Measurements from ENCODE around the gene UBXN11.
A peak's percentile ranks its signal among the peaks of the same experiment; 100 is the strongest.

The UBXN11 gene

DNA sequence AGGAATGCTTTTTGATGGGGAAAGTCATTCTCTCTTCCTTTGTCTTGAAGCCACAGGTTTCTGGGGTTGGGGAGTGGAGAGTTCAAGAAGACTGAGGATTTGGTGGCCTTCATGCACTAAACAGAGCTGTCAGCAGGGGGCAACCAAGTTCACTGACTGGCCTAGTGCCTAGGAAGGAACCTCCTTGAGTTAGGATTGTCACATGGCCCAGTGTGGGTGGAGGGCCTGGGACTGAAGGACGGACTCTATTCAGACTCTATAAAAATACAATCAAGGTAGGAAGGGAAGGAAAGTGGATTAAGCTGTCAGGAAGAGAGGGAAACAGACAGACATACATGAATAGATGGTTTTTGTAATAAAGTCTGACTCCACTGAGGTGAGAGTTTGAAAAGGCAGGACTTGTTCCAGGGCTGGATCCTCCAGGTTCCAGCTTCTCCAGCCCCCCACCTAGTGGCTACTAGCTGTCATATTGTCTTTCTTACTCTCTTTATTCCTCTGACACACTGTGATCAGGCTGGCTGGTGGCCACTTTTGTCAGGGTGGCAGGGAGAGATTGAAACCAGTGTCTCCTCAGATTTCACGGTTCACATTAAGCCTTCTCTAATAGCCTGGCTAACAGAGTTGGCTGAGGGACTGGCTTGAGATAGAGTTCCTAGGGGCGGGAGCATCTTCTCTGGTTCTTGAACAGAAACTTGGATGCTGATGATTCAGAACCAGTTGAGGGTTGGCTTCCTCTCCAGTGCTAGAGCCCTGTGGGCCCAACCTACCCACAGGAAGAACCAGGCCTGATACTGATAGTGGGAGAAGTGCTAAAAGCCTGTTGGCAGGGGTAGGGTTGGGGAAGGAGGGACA is 30.6 kb downstream of the UBXN11 start:
- H3K9ac ChIP-seq (ENCODE audit: low read length in 5 of 5), result peak overlapping the region; percentile 44 to 69 (median 57)

DNA sequence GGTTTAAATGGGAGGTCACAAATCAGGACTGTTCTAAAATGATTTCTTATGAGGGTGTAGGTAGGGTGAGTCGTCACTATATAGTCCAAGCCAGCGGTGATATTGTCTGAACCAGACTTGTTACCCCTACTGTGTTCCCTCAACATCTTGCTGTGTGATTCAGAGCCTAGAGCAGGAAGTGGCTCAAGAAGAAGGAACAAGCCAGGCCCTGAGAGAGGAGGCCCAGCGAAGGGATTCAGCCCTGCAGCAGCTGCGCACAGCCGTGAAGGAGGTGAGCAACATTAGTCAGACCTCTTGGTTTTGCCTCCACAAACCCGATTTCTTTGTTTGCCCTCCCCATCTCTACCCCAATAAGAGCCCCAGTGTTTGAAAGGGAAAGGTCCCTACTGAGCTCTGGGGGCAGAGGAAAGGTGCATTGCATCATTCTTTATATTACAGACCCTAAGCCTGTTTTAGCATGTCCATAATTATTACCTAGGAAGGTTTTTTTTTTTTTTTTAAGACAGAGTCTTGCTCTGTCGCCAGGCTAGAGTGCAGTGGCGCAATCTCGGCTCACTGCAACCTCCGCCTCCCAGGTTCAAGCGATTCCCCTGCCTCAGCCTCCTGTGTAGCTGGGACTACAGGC is 31.5 kb downstream of the UBXN11 start:
- Histone ChIP-seq H3K27me3 (ENCODE audit: control insufficient read depth in 5 of 5, insufficient read depth in 4 of 5, low read length in 5 of 5) (no peaks in the 10 kb centered on the region), H3K9ac (ENCODE audit: low read length in 5 of 5) (no peak overlapping the region), H3K4me1 (ENCODE audit: control insufficient read depth in 5 of 5, insufficient read depth in 5 of 5, low read length in 5 of 5) (peaks cover 18 to 51% (median 42%) of the 10 kb centered on the region in 5 donors), H3K27ac (ENCODE audit: low read depth, low read length) (peak overlapping the region; percentile 96), H3K4me3 (ENCODE audit: low read depth in 1 of 5, low read length in 5 of 5) (no peak overlapping the region), H3K9me3 (ENCODE audit: control insufficient read depth in 5 of 5, low read length in 5 of 5) (no peaks in the 10 kb centered on the region), H3K36me3 (ENCODE audit: control insufficient read depth in 5 of 5, insufficient read depth in 5 of 5, low read length in 5 of 5) (peaks cover 0 to 12% (median 8%) of the 10 kb centered on the region in 5 donors)

More for the DNA sequence above, 30.6 kb downstream of the UBXN11 start:
- Histone ChIP-seq H3K9me3 (ENCODE audit: control insufficient read depth in 5 of 5, low read length in 5 of 5) (no peaks in the 10 kb centered on the region), H3K36me3 (ENCODE audit: control insufficient read depth in 5 of 5, insufficient read depth in 5 of 5, low read length in 5 of 5) (peaks cover 0 to 10% (median 7%) of the 10 kb centered on the region in 5 donors), H3K27ac (ENCODE audit: low read depth, low read length) (peak overlapping the region; percentile 96), H3K4me1 (ENCODE audit: control insufficient read depth in 5 of 5, insufficient read depth in 5 of 5, low read length in 5 of 5) (peaks cover 18 to 60% (median 49%) of the 10 kb centered on the region in 5 donors), H3K27me3 (ENCODE audit: control insufficient read depth in 5 of 5, insufficient read depth in 4 of 5, low read length in 5 of 5) (no peaks in the 10 kb centered on the region), H3K4me3 (ENCODE audit: low read depth in 1 of 5, low read length in 5 of 5) (peak overlapping the region in 2 of 5 donors; percentile 40 to 50)

DNA sequence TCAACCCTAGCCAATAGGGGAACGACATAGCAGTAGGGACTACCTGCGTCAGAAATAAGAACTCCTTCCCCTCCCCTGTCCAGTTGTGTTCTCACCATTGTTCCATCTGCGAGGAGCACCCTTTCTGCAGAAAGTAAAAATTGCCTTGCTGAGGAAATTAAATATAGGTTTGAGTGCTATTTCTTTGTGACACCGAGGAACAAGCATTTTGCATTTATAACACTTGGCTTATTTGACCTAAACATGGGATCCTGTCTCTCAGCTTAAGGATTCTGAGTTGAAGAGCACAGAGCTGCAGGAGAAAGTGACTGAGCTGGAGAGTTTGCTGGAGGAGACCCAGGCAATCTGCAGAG is 37.3 kb downstream of the UBXN11 start:
- H3K4me3 ChIP-seq (ENCODE audit: low read depth in 1 of 5, low read length in 5 of 5), result no peak overlapping the region
- no peaks in the 10 kb centered on the region for H3K27me3 ChIP-seq (ENCODE audit: control insufficient read depth in 5 of 5, insufficient read depth in 4 of 5, low read length in 5 of 5)
- no peak overlapping the region for H3K9ac ChIP-seq (ENCODE audit: low read length in 5 of 5)
- no peaks in the 10 kb centered on the region for H3K4me1 ChIP-seq (ENCODE audit: control insufficient read depth in 5 of 5, insufficient read depth in 5 of 5, low read length in 5 of 5)
- H3K36me3 ChIP-seq (ENCODE audit: control insufficient read depth in 5 of 5, insufficient read depth in 5 of 5, low read length in 5 of 5), result peaks cover 6 to 14% (median 13%) of the 10 kb centered on the region in 5 donors
- H3K27ac ChIP-seq (ENCODE audit: low read depth, low read length), result no peak overlapping the region
- H3K9me3 ChIP-seq (ENCODE audit: control insufficient read depth in 5 of 5, low read length in 5 of 5), result peaks cover 0 to 3% (median 0%) of the 10 kb centered on the region in 5 donors

DNA sequence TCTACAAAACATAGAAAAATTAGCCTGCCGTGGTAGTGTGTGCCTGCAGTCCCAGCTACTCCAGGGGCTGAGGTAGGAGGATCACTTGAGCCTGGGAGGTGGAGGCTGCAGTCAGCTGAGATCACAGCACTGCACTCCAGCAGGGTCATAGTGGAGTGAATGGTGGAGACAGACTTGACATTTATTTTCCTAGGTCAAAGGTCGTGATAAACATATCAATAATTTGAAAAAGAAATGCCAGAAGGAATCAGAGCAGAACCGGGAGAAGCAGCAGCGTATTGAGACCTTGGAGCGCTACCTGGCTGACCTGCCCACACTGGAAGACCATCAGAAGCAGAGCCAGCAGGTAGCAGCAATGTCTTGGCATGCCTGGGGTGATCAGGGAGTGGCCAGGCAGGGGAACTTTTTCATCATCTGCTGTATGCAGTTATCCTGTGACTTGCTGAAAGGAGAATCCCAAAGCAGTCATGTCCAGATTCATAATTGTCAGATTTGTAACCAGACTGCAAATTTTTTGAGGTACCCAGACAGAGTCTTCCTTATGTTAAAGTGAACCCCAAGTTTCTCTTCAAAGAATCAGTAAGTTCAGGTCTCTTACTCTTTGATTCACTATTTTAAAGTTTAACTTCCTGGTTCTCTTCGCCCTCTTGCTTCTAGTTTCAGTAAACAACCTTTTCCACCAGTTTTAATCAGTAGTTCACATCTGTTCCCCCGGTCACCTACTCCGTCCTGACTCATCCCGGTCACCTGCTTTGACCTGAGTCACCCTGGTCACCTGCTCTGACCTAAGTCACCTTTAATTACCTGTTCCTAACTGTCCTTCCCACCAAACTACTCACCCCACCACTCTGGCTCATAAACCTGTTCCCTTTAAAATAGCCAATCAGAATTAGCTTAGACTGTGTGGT is 37.9 kb downstream of the UBXN11 start:
- Histone ChIP-seq H3K36me3 (ENCODE audit: control insufficient read depth in 5 of 5, insufficient read depth in 5 of 5, low read length in 5 of 5) (peaks cover 6 to 18% (median 16%) of the 10 kb centered on the region in 5 donors), H3K4me1 (ENCODE audit: control insufficient read depth in 5 of 5, insufficient read depth in 5 of 5, low read length in 5 of 5) (no peaks in the 10 kb centered on the region), H3K27me3 (ENCODE audit: control insufficient read depth in 5 of 5, insufficient read depth in 4 of 5, low read length in 5 of 5) (no peaks in the 10 kb centered on the region), H3K27ac (ENCODE audit: low read depth, low read length) (no peak overlapping the region), H3K9ac (ENCODE audit: low read length in 5 of 5) (no peak overlapping the region), H3K9me3 (ENCODE audit: control insufficient read depth in 5 of 5, low read length in 5 of 5) (peaks cover 0 to 3% (median 0%) of the 10 kb centered on the region in 5 donors), H3K4me3 (ENCODE audit: low read depth in 1 of 5, low read length in 5 of 5) (no peak overlapping the region)

GRCh38 chr1:26265405-26265804 is 41.0 kb downstream of the UBXN11 start:
- H3K27ac ChIP-seq (ENCODE audit: low read depth, low read length), result no peak overlapping the region
- H3K4me1 ChIP-seq (ENCODE audit: control insufficient read depth in 5 of 5, insufficient read depth in 5 of 5, low read length in 5 of 5), result no peaks in the 10 kb centered on the region
- no peak overlapping the region for H3K4me3 ChIP-seq (ENCODE audit: low read depth in 1 of 5, low read length in 5 of 5)
- peaks cover 0 to 22% (median 20%) of the 10 kb centered on the region in 5 donors for H3K36me3 ChIP-seq (ENCODE audit: control insufficient read depth in 5 of 5, insufficient read depth in 5 of 5, low read length in 5 of 5)
- H3K9me3 ChIP-seq (ENCODE audit: control insufficient read depth in 5 of 5, low read length in 5 of 5), result peaks cover 0 to 3% (median 0%) of the 10 kb centered on the region in 5 donors
- no peaks in the 10 kb centered on the region for H3K27me3 ChIP-seq (ENCODE audit: control insufficient read depth in 5 of 5, insufficient read depth in 4 of 5, low read length in 5 of 5)
- no peak overlapping the region for H3K9ac ChIP-seq (ENCODE audit: low read length in 5 of 5)

GRCh38 chr1:26263212-26263611 is 43.2 kb downstream of the UBXN11 start:
- Histone ChIP-seq H3K4me3 (ENCODE audit: low read depth in 1 of 5, low read length in 5 of 5) (no peak overlapping the region), H3K27me3 (ENCODE audit: control insufficient read depth in 5 of 5, insufficient read depth in 4 of 5, low read length in 5 of 5) (no peaks in the 10 kb centered on the region), H3K27ac (ENCODE audit: low read depth, low read length) (no peak overlapping the region), H3K9me3 (ENCODE audit: control insufficient read depth in 5 of 5, low read length in 5 of 5) (no peaks in the 10 kb centered on the region), H3K9ac (ENCODE audit: low read length in 5 of 5) (no peak overlapping the region), H3K36me3 (ENCODE audit: control insufficient read depth in 5 of 5, insufficient read depth in 5 of 5, low read length in 5 of 5) (peaks cover 8 to 35% (median 24%) of the 10 kb centered on the region in 5 donors), H3K4me1 (ENCODE audit: control insufficient read depth in 5 of 5, insufficient read depth in 5 of 5, low read length in 5 of 5) (peaks cover 0 to 4% (median 0%) of the 10 kb centered on the region in 5 donors)

DNA sequence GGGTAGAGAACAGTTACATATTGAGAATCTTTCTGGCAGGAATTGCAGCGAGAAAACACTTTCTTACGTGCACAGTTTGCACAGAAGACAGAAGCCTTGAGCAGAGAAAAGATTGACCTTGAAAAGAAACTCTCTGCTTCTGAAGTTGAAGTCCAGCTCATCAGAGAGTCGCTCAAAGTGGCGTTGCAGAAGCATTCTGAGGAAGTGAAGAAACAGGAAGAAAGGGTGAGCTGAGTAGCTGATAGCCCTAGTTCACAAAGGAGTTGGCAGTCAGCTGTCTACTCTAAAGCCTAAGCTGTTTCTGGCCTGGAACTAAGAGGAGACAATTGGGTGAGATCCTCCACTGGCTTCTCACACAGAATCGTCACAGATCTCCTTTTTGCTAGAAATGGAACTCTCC is 46.9 kb downstream of the UBXN11 start:
- no peak overlapping the region for H3K27ac ChIP-seq (ENCODE audit: low read depth, low read length)
- H3K9me3 ChIP-seq (ENCODE audit: control insufficient read depth in 5 of 5, low read length in 5 of 5), result no peaks in the 10 kb centered on the region
- H3K36me3 ChIP-seq (ENCODE audit: control insufficient read depth in 5 of 5, insufficient read depth in 5 of 5, low read length in 5 of 5), result peaks cover 13 to 56% (median 44%) of the 10 kb centered on the region in 5 donors
- peaks cover 0 to 4% (median 0%) of the 10 kb centered on the region in 5 donors for H3K4me1 ChIP-seq (ENCODE audit: control insufficient read depth in 5 of 5, insufficient read depth in 5 of 5, low read length in 5 of 5)
- H3K9ac ChIP-seq (ENCODE audit: low read length in 5 of 5), result no peak overlapping the region
- no peaks in the 10 kb centered on the region for H3K27me3 ChIP-seq (ENCODE audit: control insufficient read depth in 5 of 5, insufficient read depth in 4 of 5, low read length in 5 of 5)
- H3K4me3 ChIP-seq (ENCODE audit: low read depth in 1 of 5, low read length in 5 of 5), result no peak overlapping the region

- Histone ChIP-seq H3K27ac (ENCODE audit: low read depth, low read length) (no peak overlapping the region), H3K9ac (ENCODE audit: low read length in 5 of 5) (no peak overlapping the region), H3K4me1 (ENCODE audit: control insufficient read depth in 5 of 5, insufficient read depth in 5 of 5, low read length in 5 of 5) (peaks cover 0 to 4% (median 0%) of the 10 kb centered on the region in 5 donors), H3K9me3 (ENCODE audit: control insufficient read depth in 5 of 5, low read length in 5 of 5) (no peaks in the 10 kb centered on the region), H3K4me3 (ENCODE audit: low read depth in 1 of 5, low read length in 5 of 5) (no peak overlapping the region), H3K27me3 (ENCODE audit: control insufficient read depth in 5 of 5, insufficient read depth in 4 of 5, low read length in 5 of 5) (no peaks in the 10 kb centered on the region), H3K36me3 (ENCODE audit: control insufficient read depth in 5 of 5, insufficient read depth in 5 of 5, low read length in 5 of 5) (peaks cover 11 to 57% (median 42%) of the 10 kb centered on the region in 5 donors)
Measured at GRCh38 chr1:26259005-26259404, 47.4 kb downstream of the UBXN11 start.

GRCh38 chr1:26257222-26257621 is 49.2 kb downstream of the UBXN11 start:
- H3K9ac ChIP-seq (ENCODE audit: low read length in 5 of 5), result no peak overlapping the region
- H3K4me3 ChIP-seq (ENCODE audit: low read depth in 1 of 5, low read length in 5 of 5), result no peak overlapping the region
- peaks cover 0 to 4% (median 0%) of the 10 kb centered on the region in 5 donors for H3K4me1 ChIP-seq (ENCODE audit: control insufficient read depth in 5 of 5, insufficient read depth in 5 of 5, low read length in 5 of 5)
- H3K27ac ChIP-seq (ENCODE audit: low read depth, low read length), result no peak overlapping the region
- no peaks in the 10 kb centered on the region for H3K27me3 ChIP-seq (ENCODE audit: control insufficient read depth in 5 of 5, insufficient read depth in 4 of 5, low read length in 5 of 5)
- H3K9me3 ChIP-seq (ENCODE audit: control insufficient read depth in 5 of 5, low read length in 5 of 5), result no peaks in the 10 kb centered on the region
- H3K36me3 ChIP-seq (ENCODE audit: control insufficient read depth in 5 of 5, insufficient read depth in 5 of 5, low read length in 5 of 5), result peaks cover 14 to 42% (median 32%) of the 10 kb centered on the region in 5 donors

Measured in subcutaneous abdominal adipose tissue (tissue), 5 donors.